HG03175 (cell line): Measurements from ENCODE around the gene RTN4.

Experiments used
- ATAC-seq: cut with Tn5 transposase; IDR thresholded peaks from one replicate; pipeline ENCODE4 v1.9.1; 2021; ENCODE audit warnings: mild to moderate bottlenecking, moderate library complexity; ENCODE audit not compliant: unreplicated experiment

Gene RTN4

GRCh38 chr2:54928719-54929118 lies 121.5 kb downstream of the RTN4 start:
- no peak for ATAC-seq

- no peak for ATAC-seq
These were observed 122.3 kb downstream of the RTN4 start for GRCh38 chr2:54927751-54928615.

GRCh38 chr2:54927085-54927750 lies 123.0 kb downstream of the RTN4 start:
- ATAC-seq: no peak

GRCh38 chr2:54925022-54925421 lies 125.2 kb downstream of the RTN4 start:
- ATAC-seq: no peak

GRCh38 chr2:54924121-54924520 lies 126.1 kb downstream of the RTN4 start:
- no peak for ATAC-seq
